HUES48 (cell line): ENCODE results near the gene MYO1B.
A peak's percentile ranks its signal among the peaks of the same experiment; 100 is the strongest.

Experiments
- H3K27ac ChIP-seq: one replicate; pipeline ENCODE4 v1.7.0; 2013; ENCODE audit warnings: low read depth, low read length, inconsistent platforms
- H3K27me3 ChIP-seq: 2 replicates; pipeline ENCODE4 v1.6.1; 2013; ENCODE audit warnings: mild to moderate bottlenecking, low read length; ENCODE audit not compliant: control insufficient read depth, insufficient read depth
- H3K36me3 ChIP-seq: 2 replicates; pipeline ENCODE4 v1.6.1; 2013; ENCODE audit warnings: low read length; ENCODE audit not compliant: control insufficient read depth, insufficient read depth
- H3K4me1 ChIP-seq: 2 replicates; pipeline ENCODE4 v1.6.1; 2013; ENCODE audit warnings: mild to moderate bottlenecking, low read length; ENCODE audit not compliant: control insufficient read depth, insufficient read depth
- H3K4me3 ChIP-seq: 2 replicates; pipeline ENCODE4 v1.5.1; 2013; ENCODE audit warnings: mild to moderate bottlenecking, low read depth, low read length
- H3K9ac ChIP-seq: 2 replicates; pipeline ENCODE4 v1.6.1; 2013; ENCODE audit warnings: mild to moderate bottlenecking, low read depth, low read length, moderate library complexity
- H3K9me3 ChIP-seq: 2 replicates; pipeline ENCODE4 v1.6.1; 2013; ENCODE audit warnings: low read length; ENCODE audit not compliant: control insufficient read depth, insufficient read depth

MYO1B gene

DNA sequence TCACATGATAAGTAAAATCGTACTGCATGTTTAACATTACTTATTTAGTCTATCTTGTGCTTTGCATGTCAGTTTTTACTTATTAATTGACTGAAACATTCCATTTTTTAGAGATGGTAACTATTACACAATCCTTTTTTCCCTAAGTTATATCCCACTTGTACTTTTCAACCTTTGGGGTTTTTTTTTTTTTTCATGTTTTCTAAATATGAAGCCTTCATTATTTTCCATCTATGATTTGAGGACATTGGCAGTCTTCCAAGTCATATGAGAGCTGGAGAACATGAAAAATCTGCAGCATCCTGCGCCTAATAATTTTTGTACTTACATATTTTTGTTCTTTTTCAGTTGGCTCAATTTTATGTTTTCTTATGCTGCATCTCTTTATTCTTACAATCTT lies 113.9 kb downstream of the MYO1B start:
- Histone ChIP-seq H3K9me3 (no peaks in the 10 kb centered on the region; the same call in 1 of the 2 replicates), H3K4me1 (no peaks in the 10 kb centered on the region), H3K27me3 (no peaks in the 10 kb centered on the region), H3K4me3 (no peak overlapping the region), H3K27ac (no peak overlapping the region), H3K36me3 (peaks cover 23% of the 10 kb centered on the region), H3K9ac (no peak overlapping the region)

DNA sequence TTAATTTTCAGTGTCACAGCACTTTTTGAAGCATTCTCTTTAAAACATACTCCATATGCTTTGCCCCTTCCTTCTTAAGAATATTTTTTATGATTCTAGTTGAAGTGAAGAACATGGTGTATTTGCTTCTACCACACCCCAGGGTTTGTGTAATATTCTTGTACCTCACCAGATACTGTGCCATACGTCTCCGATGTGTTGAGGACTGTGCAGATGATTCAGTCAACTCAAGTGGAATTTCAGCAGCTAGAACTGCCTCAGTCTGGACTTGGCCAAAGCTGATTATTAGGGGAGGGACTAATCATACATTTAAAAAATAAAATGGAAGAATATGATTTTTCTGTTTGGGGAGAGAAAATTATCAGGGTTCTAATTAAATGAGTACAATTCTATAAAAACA lies 115.7 kb downstream of the MYO1B start:
- no peaks in the 10 kb centered on the region for H3K4me1 ChIP-seq
- H3K4me3 ChIP-seq: no peak overlapping the region
- H3K27me3 ChIP-seq: no peaks in the 10 kb centered on the region

DNA sequence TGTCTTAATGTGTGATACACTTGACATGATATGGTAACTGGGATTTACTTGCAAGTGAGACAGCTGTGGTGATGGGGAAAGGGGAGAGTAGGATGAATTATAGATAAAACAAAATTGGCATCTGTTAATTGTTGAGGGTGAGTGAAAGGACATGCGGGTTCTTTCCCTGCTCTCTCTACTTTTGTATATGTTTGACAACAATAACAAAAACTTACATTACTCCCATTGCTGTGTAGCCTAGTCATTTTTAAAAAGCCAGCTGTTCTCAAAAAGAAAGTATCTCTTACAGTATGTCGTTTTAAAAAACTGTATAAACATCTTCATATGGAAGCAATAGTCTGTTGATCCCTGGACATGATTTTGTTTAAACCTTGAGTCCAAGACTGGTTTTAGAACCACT lies 117.6 kb downstream of the MYO1B start:
- H3K27me3 ChIP-seq: no peaks in the 10 kb centered on the region

More for the DNA sequence above, 115.7 kb downstream of the MYO1B start:
- peaks cover 40% of the 10 kb centered on the region for H3K36me3 ChIP-seq
- H3K27ac ChIP-seq: no peak overlapping the region
- H3K9me3 ChIP-seq: no peaks in the 10 kb centered on the region
- no peak overlapping the region for H3K9ac ChIP-seq

DNA sequence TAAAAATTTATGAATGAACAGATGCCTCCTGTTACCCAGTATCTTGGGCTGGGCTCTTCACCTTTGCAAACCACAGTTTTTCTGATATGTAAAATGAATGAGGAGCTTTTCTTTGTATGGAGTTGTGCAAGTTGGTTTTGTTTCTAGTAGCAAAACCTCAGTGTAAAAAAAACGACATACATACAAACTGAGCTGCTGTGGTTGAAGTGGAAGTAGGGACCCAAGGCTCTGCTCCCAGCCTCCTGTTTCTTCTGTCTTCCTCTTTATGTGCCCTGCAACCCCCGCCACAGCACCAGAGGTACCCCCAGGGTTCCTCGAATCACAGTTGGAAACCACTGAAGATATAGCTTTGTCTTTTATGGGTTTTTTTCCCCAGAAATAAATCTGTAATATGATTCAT lies 118.1 kb downstream of the MYO1B start:
- Histone ChIP-seq H3K36me3 (peaks cover 47% of the 10 kb centered on the region), H3K4me3 (no peak overlapping the region), H3K4me1 (no peaks in the 10 kb centered on the region), H3K9ac (no peak overlapping the region), H3K27ac (no peak overlapping the region), H3K27me3 (no peaks in the 10 kb centered on the region), H3K9me3 (no peaks in the 10 kb centered on the region)

More for the DNA sequence above, 117.6 kb downstream of the MYO1B start:
- Histone ChIP-seq H3K9me3 (no peaks in the 10 kb centered on the region), H3K4me1 (no peaks in the 10 kb centered on the region), H3K36me3 (peaks cover 46% of the 10 kb centered on the region), H3K4me3 (no peak overlapping the region), H3K9ac (no peak overlapping the region), H3K27ac (no peak overlapping the region)

DNA sequence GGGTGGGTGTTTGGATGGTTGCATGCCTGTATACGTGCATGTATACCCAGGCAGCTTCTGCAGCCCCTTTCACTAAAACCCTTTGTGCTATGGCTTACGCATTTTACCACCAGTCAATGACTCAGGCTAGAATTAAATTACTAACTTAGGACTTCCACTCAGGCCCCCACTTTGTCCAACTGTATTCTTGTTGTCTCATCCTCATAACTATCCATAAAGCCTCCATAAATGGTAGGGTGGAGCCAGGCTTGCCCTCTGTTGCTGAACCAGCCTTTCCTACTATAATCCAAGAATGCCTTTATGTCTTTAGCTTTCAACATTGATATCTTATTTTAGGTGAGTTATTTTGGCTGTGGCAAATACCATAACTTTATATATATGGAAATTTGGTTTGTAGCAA lies 119.9 kb downstream of the MYO1B start:
- H3K36me3 ChIP-seq: peaks cover 47% of the 10 kb centered on the region
- no peaks in the 10 kb centered on the region for H3K4me1 ChIP-seq
- H3K4me3 ChIP-seq: no peak overlapping the region
- H3K27ac ChIP-seq: no peak overlapping the region
- H3K27me3 ChIP-seq: no peaks in the 10 kb centered on the region
- H3K9me3 ChIP-seq: no peaks in the 10 kb centered on the region
- no peak overlapping the region for H3K9ac ChIP-seq

DNA sequence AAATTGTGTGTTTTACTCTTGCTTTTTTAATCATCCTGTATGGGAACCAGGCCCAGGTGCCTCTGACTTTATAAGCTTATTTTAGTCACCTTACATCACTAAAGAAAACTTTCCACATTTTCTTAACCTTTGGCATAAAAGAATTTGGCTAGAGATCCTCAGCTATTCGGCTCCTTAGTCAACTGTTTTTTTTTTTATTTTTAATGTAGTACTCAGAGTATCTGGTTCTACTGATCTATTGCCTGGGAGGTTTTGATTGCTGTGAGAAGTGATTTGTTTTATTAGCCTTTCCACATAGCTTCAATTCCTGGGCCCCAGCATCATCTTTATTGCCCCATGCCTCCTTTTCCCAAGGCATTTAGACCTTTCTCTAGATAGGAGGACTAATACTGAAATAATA lies 121.0 kb downstream of the MYO1B start:
- Histone ChIP-seq H3K27ac (no peak overlapping the region), H3K4me3 (no peak overlapping the region), H3K4me1 (no peaks in the 10 kb centered on the region), H3K9ac (no peak overlapping the region), H3K27me3 (no peaks in the 10 kb centered on the region), H3K9me3 (no peaks in the 10 kb centered on the region), H3K36me3 (peaks cover 53% of the 10 kb centered on the region)

DNA sequence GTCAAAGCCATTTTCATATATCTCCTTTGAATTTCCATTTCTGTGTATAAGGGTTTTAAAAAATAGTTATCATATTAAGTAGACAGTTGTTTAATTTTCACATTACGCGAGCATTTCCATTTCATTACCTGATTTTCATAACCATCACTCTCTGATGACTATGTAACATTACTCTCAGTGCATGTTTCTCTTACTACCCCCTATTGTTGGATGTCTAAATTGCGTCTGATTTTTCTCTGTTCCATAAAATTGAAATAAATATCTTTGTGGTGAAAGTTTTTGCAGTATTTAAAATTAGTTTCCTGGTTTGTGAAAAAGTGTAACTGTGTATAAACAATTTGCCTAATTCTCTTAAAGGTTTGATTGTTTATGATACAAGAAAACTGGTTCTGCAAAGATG lies 123.8 kb downstream of the MYO1B start:
- no peaks in the 10 kb centered on the region for H3K9me3 ChIP-seq
- H3K27ac ChIP-seq: no peak overlapping the region
- H3K27me3 ChIP-seq: no peaks in the 10 kb centered on the region
- no peak overlapping the region for H3K4me3 ChIP-seq
- peaks cover 46% of the 10 kb centered on the region for H3K36me3 ChIP-seq
- H3K9ac ChIP-seq: no peak overlapping the region
- H3K4me1 ChIP-seq: no peaks in the 10 kb centered on the region

DNA sequence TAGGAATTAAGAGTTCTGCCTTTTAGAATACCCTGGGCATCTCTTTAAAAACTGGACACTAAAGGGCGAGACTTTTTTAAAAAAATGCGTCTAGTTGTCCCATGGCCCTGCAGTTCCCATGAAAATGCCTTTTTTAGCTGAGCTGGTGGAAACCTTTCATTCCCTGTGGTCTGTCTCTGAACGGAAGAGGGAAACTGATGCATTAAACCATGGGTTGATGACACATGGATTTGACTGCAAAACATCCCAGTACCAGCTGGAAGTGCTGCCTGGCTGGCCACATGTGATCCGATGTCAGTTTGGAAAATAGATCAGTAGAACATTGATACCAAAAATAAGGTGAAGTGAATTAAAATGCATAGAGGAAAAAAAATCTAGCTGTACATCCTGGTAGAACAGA lies 129.2 kb downstream of the MYO1B start:
- peaks cover 28% of the 10 kb centered on the region for H3K36me3 ChIP-seq
- H3K4me1 ChIP-seq: peaks cover 8% of the 10 kb centered on the region
- no peak overlapping the region for H3K9ac ChIP-seq
- H3K27ac ChIP-seq: no peak overlapping the region
- no peaks in the 10 kb centered on the region for H3K9me3 ChIP-seq
- no peak overlapping the region for H3K4me3 ChIP-seq
- no peaks in the 10 kb centered on the region for H3K27me3 ChIP-seq

DNA sequence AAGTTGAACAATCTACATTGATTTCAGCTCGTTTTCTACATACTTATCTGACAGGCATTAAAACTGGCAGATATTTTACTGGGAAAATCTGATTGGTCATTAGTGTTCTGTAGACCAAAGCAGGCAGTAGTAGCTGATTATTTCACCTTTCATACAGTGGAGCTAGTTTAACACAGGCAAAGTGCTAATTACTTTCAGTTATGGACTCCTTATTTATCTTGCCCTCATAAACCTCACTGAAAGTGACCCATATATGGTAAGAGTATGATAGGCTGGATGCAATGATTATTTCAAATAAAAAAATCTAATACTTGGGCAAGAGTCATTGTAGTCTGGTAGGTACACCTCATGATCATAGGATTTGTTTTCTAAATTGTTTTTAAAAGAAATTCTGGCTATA lies 129.7 kb downstream of the MYO1B start:
- no peaks in the 10 kb centered on the region for H3K9me3 ChIP-seq
- no peak overlapping the region for H3K9ac ChIP-seq
- no peak overlapping the region for H3K27ac ChIP-seq
- no peak overlapping the region for H3K4me3 ChIP-seq
- H3K36me3 ChIP-seq: peaks cover 28% of the 10 kb centered on the region
- H3K4me1 ChIP-seq: peaks cover 8% of the 10 kb centered on the region
- H3K27me3 ChIP-seq: no peaks in the 10 kb centered on the region

DNA sequence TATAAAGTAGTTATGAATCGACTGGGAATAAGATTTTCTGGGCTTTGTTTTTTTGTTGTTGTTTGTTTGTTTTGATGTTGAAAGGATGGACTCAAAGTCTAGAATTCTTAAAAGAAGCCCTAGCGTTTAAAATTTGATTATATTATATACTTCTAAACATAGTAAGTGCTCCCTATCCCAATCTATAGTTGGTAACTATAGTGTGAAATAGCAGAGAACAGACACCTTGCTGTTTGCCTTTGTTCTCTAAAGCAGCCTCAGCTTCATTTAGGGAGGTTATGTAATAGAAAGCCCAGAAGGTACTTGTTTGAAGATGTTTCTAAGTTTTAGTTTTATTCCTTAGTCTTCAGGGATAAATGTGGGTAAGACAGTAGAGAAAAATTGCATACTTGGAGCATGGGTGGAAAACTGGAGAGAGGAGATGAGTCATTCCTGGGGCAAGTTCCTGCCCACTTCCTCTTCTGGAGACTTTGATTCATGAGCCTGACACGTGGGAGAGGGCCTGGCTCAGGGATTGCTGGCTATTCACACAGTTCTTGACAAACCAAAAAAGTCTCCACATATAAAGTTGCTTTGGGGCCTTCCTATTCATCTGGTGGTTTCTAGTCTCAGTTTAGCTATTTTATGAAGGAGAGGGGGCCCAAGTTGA lies 131.9 kb downstream of the MYO1B start:
- Histone ChIP-seq H3K4me3 (no peak overlapping the region), H3K9me3 (no peaks in the 10 kb centered on the region), H3K4me1 (peaks cover 8% of the 10 kb centered on the region), H3K27me3 (no peaks in the 10 kb centered on the region), H3K27ac (peak overlapping the region; percentile 42), H3K9ac (no peak overlapping the region), H3K36me3 (peaks cover 22% of the 10 kb centered on the region)

DNA sequence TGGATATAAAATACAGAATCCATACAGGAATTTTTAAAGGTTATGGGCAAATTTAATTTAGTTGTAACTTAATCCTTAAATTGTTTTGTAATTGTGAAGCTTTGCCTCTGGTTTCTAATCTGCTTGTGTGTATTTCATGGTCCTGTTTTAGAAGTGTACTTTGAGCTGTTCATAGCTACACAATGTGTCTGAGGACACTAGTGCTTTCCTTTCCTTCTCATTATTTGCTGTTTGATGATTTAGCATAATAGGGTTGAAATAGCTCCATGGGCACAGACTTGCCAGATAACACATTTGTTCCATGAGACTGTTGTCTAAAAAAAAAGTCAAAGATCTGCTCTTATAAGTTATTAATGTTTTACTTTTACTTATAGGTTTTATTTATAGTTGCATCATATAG lies 134.2 kb downstream of the MYO1B start:
- H3K9ac ChIP-seq: no peak overlapping the region
- H3K4me1 ChIP-seq: peaks cover 8% of the 10 kb centered on the region
- H3K27me3 ChIP-seq: no peaks in the 10 kb centered on the region
- H3K36me3 ChIP-seq: peaks cover 37% of the 10 kb centered on the region
- H3K9me3 ChIP-seq: no peaks in the 10 kb centered on the region
- no peak overlapping the region for H3K27ac ChIP-seq
- no peak overlapping the region for H3K4me3 ChIP-seq
